Gastrocnemius medialis (tissue), 4 donors: ENCODE measurements around the gene ATF6B.
"Not testable (repeated sequence)": the region's sequence is repeated elsewhere in the genome, so short reads cannot be mapped to it uniquely, and the experiment has no call there.

Experiments used
- POLR2A ChIP-seq, 2 donors: fragments of 450-650 bp; IDR thresholded peaks; one replicate each; pipeline ENCODE4 v1.6.1; 2017; ENCODE audit warnings: antibody characterized with exemption in 2 of 2, mild to moderate bottlenecking in 2 of 2, moderate library complexity in 2 of 2
- TF ChIP-seq, protein P1 (sequence below), 5 experiments: fragments of 450-650 bp in 3 of 5; fragments of 200-600 bp in 2 of 5; sonication (generic) in 2 of 5; IDR thresholded peaks in 4 of 5; conservative IDR thresholded peaks in 1 of 5; 1 replicate in 4 of 5; 2 replicates in 1 of 5; pipeline ENCODE4 v1.5.1; 2016 to 2019; ENCODE audit warnings: antibody characterized with exemption in 5 of 5, mild to moderate bottlenecking in 3 of 5, moderate library complexity in 3 of 5

DNA sequence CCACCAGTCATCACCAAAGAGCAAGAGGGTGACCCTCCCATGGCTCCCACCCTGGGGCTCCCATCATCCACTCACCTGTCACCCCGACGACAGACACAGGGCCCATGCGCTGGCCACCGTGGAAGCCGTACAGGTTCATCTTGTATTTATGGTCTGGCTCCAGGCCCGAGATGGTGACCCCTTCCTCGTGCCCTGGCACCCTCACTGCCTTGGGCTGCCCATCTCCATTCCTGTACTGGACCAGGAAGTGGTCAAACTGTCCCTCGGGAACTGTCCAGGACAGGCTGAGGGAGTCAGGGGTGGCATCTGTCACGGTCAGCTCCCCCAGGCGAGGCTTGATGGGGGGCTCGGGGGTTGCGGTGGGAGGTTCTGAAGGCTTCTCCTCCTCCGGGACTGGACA, 59.7 kb downstream of the ATF6B start:
- TF ChIP-seq POLR2A (IDR thresholded peaks at IDR 0.05), result not testable (repeated sequence)
- TF ChIP-seq, protein P1, sequence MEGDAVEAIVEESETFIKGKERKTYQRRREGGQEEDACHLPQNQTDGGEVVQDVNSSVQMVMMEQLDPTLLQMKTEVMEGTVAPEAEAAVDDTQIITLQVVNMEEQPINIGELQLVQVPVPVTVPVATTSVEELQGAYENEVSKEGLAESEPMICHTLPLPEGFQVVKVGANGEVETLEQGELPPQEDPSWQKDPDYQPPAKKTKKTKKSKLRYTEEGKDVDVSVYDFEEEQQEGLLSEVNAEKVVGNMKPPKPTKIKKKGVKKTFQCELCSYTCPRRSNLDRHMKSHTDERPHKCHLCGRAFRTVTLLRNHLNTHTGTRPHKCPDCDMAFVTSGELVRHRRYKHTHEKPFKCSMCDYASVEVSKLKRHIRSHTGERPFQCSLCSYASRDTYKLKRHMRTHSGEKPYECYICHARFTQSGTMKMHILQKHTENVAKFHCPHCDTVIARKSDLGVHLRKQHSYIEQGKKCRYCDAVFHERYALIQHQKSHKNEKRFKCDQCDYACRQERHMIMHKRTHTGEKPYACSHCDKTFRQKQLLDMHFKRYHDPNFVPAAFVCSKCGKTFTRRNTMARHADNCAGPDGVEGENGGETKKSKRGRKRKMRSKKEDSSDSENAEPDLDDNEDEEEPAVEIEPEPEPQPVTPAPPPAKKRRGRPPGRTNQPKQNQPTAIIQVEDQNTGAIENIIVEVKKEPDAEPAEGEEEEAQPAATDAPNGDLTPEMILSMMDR (IDR thresholded peaks at IDR 0.05 in 4 of 5, conservative IDR thresholded peaks at IDR 0.05 in 1 of 5), result not testable (repeated sequence)
